NCI-H774 (cell line): ENCODE measurements around the gene SREBF1.

Experiments used
- DNase-seq: peaks from one replicate; lab custom pipeline; 2025; lab: John Stamatoyannopoulos, UW

Gene SREBF1

DNA sequence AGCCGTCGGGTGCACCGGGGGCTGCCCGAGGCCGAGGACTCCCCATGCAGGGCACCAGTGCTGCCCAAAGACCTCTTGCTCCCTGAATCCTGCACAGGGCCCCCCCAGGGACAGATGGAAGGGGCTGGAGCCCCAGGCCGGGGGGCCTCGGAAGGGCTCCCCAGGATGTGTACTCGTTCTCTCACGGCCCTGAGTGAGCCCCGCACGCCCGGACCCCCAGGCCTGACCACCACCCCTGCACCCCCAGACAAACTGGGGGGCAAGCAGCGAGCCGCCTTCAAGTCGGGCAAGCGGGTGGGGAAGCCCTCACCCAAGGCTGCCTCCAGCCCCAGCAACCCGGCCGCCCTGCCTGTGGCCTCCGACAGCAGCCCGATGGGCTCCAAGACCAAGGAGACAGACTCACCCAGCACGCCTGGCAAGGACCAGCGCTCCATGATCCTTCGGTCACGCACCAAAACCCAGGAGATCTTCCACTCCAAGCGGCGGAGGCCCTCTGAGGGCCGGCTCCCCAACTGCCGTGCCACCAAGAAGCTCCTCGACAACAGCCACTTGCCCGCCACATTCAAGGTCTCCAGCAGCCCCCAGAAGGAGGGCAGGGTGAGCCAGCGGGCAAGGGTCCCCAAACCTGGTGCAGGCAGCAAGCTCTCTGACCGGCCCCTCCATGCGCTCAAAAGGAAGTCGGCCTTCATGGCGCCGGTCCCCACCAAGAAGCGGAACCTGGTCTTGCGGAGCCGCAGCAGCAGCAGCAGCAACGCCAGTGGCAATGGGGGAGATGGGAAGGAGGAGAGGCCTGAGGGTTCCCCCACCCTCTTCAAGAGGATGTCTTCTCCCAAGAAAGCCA lies 40.6 kb downstream of the SREBF1 start:
- DNase-seq: no peak

DNA sequence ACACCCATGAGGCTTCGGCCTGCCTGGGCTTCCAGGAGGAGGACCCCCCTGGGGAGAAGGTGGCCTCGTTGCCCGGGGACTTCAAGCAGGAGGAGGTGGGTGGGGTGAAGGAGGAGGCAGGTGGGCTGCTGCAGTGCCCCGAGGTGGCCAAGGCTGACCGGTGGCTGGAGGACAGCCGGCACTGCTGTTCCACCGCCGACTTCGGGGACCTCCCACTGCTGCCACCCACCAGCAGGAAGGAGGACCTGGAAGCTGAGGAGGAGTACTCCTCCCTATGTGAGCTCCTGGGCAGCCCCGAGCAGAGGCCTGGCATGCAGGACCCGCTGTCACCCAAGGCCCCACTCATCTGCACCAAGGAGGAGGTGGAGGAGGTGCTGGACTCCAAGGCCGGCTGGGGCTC lies 41.5 kb downstream of the SREBF1 start:
- no peak for DNase-seq

DNA sequence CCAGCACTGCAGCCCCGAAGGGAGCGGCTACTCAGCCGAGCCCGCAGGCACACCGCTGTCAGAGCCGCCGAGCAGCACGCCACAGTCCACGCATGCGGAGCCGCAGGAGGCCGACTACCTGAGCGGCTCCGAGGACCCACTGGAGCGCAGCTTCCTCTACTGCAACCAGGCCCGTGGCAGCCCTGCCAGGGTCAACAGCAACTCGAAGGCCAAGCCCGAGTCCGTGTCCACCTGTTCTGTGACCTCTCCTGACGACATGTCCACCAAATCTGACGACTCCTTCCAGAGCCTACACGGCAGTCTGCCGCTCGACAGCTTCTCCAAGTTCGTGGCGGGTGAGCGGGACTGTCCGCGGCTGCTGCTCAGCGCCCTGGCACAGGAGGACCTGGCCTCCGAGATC lies 42.4 kb downstream of the SREBF1 start:
- no peak for DNase-seq

DNA sequence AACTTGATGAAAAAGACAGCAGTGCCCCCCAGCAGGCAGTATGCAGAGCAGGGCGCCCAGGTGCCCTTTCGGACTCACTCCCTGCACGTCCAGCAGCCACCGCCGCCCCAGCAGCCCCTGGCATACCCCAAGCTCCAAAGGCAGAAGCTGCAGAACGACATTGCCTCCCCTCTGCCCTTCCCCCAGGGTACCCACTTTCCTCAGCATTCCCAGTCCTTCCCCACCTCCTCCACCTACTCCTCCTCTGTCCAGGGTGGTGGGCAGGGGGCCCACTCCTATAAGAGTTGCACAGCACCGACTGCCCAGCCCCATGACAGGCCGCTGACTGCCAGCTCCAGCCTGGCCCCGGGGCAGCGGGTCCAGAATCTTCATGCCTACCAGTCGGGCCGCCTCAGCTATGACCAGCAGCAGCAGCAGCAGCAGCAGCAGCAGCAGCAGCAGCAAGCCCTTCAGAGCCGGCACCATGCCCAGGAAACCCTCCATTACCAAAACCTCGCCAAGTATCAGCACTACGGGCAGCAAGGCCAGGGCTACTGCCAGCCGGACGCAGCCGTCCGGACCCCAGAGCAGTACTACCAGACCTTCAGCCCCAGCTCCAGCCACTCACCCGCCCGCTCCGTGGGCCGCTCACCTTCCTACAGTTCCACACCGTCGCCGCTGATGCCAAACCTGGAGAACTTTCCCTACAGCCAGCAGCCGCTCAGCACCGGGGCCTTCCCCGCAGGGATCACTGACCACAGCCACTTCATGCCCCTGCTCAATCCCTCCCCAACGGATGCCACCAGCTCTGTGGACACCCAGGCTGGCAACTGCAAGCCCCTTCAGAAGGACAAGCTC lies 43.2 kb downstream of the SREBF1 start:
- no peak for DNase-seq

DNA sequence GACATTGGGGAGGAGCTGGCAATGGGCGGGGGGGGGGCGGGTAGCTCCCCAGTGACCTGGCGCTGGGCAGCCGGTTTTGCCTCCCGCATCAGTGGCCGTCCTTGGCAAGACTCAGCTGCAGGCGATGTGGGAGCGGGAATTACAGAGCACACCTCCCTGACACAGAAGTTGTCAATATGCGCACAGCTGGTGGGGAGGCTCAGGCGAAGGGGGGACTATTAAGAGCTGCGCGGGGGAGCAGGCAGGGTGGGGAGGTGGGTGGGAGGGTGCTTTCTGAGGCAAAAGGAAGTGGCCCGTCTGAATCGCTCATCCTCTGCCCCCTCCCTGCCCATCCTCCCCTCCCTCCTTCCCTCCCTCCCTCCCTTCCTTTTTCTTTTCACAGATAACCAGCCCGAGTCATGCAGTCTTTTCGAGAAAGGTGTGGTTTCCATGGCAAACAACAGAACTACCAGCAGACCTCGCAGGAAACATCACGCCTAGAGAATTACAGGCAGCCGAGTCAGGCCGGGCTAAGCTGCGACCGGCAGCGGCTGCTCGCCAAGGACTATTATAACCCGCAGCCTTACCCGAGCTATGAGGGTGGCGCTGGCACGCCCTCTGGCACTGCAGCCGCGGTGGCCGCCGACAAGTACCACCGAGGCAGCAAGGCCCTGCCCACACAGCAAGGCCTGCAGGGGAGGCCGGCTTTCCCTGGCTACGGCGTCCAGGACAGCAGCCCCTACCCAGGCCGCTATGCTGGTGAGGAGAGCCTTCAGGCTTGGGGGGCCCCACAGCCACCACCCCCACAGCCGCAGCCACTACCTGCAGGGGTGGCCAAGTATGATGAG lies 44.0 kb downstream of the SREBF1 start:
- DNase-seq: no peak

DNA sequence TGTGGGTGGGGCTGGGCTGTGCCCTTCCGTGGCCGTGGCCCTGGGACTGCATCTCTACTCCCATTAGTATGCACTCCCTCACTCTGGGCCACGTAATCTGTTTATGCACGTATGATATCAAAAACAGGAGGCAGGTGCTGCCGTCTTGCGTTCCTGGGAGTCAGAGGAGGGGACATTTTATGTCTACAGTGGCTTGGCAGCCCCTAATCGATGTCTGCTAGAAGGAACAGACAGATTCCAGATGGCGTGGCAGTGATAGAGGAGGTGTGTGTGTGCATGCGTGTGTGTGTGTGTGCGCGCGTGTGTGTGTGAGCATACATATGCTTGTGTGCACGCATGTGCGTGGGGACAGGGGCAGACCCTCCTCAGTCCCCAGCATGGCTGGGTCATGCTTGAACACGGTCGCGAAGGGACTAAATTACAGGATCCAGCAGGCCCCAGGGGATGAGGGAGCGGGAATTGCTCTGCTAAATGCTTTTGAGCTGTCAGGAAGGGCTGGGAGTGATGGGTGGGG lies 44.7 kb downstream of the SREBF1 start:
- no peak for DNase-seq

DNA sequence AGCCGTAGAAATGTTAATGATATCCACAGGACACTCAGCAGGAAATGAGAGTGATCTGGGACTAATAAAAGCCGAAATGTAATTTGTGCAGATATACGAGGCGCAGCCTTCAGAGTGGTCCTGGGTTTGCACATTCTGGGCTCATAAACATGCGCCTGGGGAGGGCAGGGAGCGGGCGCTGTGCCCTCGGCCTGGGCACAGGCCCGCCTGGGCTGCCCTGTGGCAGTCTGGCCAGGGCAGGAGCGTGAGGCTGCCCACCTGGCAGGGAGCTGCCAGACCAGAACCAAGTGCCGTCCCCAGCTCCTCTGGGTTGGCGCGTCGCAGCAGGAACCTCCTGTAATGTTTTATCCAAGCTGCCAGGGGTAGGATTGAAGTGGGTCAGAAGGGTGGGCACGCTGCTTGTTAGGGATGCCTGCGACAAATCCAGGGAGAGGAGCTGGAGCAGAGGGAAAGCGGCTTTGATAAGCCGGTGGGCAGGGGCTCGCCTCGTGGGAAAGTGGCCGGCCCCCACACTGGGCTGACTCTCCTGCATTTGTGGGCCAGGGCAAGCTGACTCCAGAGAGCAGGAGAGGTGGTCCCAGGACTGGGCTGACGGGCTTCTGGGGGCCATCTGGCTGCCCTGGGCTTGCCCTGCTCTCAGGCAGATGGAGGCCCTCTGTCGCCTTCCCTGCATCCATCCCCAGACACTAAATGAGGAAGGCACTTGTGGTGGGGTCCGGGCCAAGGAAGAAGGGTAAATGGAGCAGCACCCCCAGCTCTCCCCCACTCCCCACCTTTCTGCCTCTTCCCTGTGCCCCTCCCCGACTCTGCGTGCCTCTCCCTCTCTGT lies 45.9 kb downstream of the SREBF1 start:
- no peak for DNase-seq

DNA sequence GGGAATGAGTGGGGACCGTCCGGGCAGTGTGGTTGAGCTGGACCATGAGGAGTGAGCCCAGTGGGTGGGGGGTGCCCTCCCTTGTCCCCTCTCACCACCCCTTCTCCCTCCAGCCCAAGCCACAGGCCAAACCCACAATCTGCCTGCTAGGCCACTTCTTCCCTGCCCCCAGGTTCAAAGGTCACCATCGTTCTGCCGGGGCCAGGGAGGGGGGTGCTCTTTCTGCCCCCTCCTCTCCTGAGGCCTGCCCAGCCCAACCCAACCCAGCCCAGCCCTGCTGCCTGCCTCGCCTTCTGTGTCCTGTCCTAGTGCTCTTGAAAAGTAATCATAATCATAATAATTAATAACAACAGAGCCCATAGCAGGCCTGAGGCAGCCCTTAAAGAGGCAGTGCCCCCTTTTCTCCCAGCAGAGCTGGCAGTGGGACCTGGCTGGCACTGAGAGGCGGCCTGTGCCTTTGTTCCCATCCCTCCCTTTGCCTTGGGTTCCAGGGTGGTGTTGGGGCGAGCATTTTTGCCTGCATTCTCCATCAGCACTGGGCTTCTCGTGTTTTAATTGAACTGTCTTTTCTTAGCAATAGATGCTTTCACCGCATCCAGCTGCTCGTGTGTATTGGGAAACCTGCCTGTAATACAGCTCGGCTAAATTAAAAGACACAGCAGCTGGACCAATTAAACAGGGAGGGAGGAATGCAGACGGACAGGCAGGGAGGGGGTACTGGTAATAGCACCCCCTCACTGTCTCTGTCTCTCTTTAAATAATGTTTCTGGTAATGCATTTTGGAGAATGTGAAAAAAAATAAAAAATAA lies 46.8 kb downstream of the SREBF1 start:
- no peak for DNase-seq

DNA sequence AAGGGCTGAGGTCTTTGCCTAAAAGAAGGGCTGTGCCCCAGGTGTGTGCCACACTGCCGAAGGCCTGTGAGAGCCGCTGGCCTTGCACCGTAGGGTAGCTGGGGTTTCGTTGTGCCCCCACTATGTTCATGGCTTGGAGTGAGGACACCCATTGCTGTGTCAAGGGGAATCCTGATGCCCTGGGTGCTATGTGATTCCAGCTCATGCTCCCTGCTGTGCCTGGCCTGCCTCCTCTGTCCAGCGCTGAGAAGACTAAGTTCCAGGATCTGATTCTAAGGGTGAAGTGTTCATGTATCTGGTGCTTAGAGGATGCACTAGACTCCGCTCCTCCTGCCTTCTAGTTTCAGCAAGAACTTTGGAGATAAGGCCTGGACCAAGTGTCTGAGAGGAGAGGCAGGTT lies 47.4 kb downstream of the SREBF1 start:
- no peak for DNase-seq

DNA sequence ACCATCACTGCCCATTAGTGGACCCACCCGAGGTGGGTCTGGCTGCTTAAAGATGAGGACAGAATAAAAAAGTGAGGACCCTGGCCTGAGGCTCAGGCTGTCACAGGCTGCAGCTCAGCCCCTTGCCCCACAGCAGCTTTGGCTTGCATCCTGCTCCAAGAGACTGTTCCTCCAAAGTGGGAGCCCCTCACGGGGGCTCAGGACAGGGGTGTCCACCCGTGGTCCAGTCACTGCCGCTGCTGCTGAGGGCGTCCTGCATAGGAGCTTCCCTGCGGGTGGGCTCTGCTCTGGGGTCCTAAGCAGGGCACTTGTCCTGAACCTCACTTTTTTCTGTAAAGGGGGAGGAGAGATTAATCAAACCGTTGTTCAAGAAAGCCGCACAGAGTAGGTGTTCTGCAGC lies 47.8 kb downstream of the SREBF1 start:
- no peak for DNase-seq

DNA sequence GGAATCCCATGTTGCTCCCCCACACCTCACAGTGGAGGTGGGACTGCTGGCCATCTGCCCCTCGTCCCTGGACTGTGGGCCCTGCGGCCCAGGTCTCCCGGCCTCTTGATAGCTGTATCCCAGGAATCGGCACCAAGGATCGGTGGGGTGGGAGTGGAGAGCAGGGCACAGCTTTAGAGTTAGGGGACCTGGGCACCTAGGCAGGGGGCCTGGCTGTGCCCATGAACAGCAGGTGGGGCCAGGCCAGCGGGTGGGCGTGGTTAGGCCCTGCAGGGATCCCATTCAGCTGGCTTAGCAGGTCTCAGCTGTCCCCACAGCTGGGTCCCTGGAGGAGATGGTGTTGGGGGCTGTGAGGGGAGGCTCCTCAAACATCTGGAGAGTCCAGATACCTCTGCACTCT lies 49.2 kb downstream of the SREBF1 start:
- DNase-seq: no peak

DNA sequence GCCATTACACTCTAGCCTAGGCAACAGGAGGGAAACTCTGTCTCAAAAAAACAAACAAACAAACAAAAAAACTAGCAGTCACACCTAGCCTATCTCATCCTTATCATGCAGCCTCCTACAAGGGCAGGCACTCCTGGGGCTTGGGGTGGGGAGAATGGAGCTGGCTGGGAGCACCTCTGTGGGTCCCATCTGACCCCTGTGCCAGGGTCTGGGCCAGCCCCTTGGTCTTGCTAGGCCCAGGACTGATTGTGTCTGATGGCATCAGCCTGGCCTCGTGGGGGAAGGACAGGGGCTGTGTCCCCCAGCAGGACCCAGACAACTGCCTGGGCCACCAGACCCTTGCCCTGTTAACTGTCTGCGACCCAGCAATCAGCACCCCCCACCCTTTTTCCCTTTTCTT lies 49.8 kb downstream of the SREBF1 start:
- no peak for DNase-seq

DNA sequence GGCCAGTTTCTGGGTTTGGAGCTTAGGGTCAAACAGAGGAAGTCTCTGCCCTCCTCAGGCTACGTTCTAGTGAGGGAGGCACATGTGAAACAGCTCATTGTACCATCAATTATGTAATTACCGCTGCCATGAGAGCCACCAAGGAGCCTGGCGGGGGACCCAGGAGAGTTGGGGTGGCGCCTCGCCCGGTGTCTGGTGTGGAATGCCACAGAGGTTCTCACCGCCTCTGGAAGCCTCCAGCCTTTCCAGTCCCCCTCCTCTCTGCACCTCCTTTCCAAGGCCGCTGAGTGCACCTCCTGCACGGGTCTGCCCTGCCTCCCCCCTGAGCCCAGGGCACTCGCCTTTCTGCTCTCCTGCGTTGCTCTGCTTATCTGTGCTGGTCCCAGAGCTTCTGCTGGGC lies 51.4 kb downstream of the SREBF1 start:
- no peak for DNase-seq

DNA sequence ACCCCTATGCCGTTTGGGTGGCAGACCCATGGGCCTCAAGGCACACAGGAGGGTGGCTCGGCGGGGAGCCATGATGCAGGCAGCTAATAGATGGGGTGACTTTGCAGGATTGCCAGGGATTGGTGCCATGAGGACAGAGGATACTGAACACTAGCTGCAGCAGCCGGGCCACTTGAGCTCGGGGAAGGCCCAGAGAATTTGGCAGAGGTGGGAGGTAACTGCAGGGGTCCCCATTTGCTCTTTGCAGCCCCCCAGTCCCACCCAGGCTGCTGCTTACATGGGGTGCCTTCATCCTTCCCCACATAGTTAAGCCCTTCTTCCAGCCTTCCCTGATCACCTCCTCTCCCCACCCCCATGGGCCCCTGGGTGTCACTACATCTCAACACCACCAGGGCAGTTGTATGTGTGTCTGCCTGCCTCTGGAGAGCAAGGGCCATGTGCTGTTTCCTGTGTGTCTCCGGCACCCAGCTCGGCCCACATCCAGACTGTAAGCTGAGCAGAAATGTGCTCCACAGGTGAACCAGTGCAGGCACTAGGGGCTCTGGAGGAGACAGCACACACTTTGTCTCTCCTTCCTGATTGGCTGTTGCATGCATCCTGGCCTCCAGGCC lies 52.0 kb downstream of the SREBF1 start:
- DNase-seq: no peak

DNA sequence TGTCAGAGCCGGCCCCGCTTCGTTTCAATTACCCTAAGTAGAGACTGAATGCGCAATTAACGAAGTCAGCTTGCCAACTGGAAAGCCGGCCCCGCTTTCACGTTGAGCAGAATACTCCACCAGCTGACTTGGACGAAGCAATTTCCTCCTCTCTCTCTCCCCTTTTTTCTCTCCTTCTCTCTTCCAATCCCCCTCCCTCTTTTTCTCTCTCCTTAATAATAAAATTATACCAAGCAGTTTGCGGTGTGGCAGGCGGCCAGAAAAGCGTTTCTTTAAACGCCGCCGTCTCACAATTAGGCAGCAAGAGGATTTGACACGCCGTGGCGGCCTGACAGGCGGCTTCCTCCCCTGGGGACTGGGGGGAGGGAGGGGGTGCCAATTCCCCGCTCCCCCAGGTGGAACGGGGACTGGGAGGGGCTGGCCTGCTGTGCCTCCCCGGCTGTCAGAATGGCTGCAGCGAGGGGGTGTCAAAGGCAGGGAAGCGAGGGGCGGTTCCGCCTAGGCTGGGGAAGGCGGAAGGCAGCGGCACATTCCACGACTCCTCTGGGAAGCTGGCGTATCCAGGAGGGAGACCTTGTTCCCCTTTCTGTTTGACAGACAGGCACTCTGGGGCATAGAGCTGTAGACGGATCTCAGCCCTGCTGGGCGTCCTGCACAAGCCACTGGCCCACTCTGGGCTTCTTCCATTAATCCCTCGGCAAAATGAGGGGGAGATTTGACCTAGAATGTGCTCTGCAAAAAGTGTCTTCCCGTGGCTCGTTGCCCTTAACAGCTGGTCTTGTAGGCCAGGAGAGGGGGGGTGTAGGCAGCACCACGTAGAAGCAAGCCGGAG lies 52.7 kb downstream of the SREBF1 start:
- peak; percentile 0 for DNase-seq

DNA sequence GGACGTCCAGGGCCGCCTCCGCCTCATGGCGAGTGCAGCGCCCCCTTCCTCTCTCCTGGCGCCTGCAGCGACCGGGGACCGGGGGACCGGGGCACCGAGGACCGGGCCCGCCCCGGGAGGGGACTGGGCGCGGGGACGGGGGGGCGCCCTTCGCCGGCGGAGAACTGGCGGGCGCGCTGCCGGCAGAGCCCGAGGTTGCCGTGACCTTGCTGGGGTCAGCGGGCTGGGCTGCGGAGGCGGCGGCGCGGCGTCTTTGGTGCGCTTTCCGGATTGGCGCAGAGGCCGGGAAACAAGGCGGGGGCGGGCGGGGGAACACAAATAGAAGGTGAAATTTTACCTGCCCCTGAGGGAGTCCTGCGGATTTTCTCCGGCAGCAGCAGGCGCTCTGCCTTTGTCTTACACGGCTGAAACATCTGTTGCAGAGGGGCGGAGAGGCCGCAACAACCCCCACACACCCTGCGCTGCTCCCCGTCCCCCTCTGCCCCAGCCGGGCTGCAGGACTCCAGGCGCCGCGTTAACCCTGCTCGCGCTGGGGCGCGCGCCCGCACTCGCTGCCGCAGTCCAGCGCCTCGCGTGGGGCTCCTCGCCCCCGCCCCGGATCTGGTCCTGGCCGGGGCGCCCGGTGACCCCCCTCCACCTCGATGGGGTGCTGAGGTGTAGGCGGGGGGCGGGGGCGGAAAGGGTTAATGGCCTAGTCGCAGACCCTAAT lies 53.5 kb downstream of the SREBF1 start:
- peak; percentile 30 for DNase-seq

DNA sequence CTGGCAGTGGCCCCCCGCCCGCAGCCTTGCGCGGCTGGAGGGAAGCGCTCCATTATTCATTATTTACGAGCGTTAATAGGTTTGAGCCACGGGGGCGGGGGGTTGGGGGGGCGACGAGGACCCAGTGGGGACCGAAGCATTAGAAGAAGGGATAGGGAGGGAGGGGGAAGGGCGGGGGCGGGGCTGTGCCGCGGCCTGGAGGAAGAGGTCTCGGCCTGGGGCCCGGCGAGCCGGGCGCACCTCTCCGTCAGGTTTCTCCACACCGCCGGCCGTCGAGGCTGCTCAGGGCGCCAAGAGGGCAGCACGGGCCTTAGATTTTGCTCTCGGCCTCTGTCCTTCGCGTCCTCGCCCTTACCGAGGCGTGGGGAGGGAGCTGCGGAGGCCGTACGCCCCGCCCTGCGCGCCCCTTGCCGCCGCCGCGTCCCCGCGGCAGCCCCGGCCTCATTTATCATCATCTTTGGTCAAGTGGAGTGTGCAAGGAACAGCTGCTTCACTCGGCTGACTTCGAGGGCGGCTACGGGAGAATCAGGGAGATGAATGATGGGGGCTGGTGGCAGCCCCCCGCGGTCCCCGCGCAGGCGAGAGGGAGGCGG lies 54.2 kb downstream of the SREBF1 start:
- no peak for DNase-seq
